ENCODE results near the gene DHCR7.

DNA sequence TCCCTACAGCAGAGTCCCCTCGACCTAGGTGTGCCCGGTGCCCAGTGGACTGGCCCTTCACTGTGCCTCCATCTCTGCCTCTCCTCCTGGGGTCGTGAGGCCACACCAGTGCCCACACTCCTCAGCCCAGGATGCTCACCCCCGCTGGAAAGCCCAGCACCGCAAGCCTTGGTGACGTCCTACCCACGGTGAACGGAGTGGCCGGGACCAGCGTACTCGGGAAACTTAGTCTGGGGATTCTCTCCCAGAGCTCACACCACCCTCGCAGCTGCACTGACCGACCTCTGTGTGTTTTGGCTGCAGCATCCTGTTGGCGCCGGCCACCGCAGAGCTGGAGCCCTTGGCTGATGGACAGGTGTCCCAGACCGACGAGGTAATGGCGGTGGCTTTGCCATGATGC is 43.3 kb upstream of the DHCR7 start:
- TF ChIP-seq YY1 (IDR thresholded peaks at IDR 0.05; ENCODE audit: insufficient read depth, insufficient read length) = no peak
- no peak for TF ChIP-seq ZNF274 (IDR thresholded peaks at IDR 0.05; ENCODE audit: low read depth, low read length)
- no peak for TF ChIP-seq SUZ12 (IDR thresholded peaks at IDR 0.05; ENCODE audit: extremely low read depth, insufficient read depth, insufficient read length)
